ENCODE results near the gene FRMD4B.

- TF ChIP-seq POLR2A (IDR thresholded peaks at IDR 0.05; ENCODE audit: low read length) (no peak), GATA1 (IDR thresholded peaks at IDR 0.05; ENCODE audit: low read depth, low read length) (no peak)
These were observed 211.4 kb downstream of the FRMD4B start for GRCh38 chr3:69174445-69174844.

All from erythroblast (primary cell).